ENCODE results near the gene NRARP.

The NRARP gene

GRCh38 chr9:137275588-137276472, 26.2 kb downstream of the NRARP start:
- no peak overlapping the region for H3K9ac ChIP-seq (ENCODE audit: low read depth, low read length)
- peaks cover 12% of the 10 kb centered on the region; the same call in 1 of the 2 replicates for H3K4me1 ChIP-seq (ENCODE audit: insufficient read depth, low read length)
- no peaks in the 10 kb centered on the region for H3K36me3 ChIP-seq (ENCODE audit: insufficient read depth, low read length)
- no peaks in the 10 kb centered on the region for H3K9me3 ChIP-seq (ENCODE audit: control insufficient read depth, insufficient read depth, low read length)

DNA sequence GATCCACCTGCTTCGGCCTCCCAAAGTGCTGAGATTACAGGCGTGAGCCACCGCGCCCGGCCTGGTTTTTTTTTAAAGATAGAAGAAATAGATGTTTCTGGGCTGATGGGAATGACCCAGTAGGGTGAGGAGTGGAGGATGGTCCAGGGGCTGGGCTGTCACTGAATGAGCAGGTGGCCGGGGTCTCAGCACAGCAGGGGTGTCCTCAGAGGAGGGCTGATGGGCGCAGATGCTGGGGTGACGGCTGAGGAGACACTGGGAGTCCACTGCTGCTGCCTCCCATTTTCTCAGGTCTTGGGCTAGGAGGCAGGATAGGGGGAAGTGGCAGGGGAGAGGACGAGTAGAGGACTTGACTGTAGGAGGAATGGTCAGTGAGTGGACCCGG, 26.9 kb downstream of the NRARP start:
- peaks cover 12% of the 10 kb centered on the region; the same call in 1 of the 2 replicates for H3K4me1 ChIP-seq (ENCODE audit: insufficient read depth, low read length)
- H3K36me3 ChIP-seq (ENCODE audit: insufficient read depth, low read length) = no peaks in the 10 kb centered on the region
- H3K9ac ChIP-seq (ENCODE audit: low read depth, low read length) = no peak overlapping the region

DNA sequence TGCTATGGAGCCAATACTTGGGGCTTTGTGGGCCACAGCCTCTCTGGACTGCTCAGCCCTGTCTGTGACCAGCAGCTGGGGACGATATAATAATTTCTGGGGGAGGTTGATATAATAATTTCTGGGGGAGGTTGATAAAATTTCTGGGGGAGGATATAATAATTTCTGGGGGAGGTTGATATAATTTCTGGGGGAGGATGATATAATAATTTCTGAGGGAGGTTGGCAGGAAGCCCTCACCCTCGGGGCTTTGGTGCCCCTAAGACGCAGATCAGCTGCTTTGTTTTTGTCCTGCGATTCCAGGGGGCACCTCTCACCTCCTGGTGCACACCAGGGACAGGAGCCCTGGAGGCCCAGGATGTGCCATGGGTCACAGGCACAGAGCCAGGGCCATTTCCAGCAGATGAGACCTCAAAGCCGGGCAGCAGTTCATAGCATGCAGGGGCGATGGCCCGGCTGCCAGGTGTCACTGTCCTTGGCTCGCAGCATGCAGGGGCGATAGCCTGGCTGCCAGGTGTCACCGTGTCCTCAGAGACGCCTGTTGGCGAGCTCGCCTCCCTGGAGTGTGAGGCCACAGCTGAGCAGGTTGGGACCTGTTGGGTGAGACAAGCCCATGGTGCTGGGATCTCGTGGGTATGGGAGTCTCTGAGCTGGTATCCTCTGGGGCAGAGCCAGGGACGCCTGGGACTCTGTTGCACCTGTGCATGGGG, 28.3 kb downstream of the NRARP start:
- Histone ChIP-seq H3K4me1 (ENCODE audit: insufficient read depth, low read length) (peaks cover 12% of the 10 kb centered on the region; the same call in 1 of the 2 replicates), H3K36me3 (ENCODE audit: insufficient read depth, low read length) (no peaks in the 10 kb centered on the region; the same call in 1 of the 2 replicates), H3K9me3 (ENCODE audit: control insufficient read depth, insufficient read depth, low read length) (no peaks in the 10 kb centered on the region), H3K9ac (ENCODE audit: low read depth, low read length) (no peak overlapping the region)

More for the DNA sequence above, 26.9 kb downstream of the NRARP start:
- H3K9me3 ChIP-seq (ENCODE audit: control insufficient read depth, insufficient read depth, low read length) = no peaks in the 10 kb centered on the region

DNA sequence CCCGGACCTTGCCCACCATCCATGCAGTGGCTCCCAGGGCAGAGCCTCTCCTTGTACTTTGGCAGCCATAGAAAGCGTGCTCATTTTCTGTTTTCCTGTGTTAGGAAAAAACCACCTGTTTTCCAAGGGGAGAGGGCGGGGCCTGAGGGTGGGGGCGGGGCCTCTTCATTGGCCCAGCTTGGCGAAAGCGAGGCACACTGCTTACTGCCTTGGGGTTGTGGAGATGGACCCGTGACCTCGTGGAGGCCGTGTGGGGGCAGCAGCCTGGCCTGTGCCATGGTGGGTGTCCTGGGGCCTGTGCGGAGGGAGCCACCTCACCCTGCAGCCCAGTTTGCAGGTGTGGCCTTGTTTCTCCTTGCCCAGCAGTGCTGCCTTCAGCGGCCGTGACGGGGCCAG, 29.0 kb downstream of the NRARP start:
- Histone ChIP-seq H3K4me1 (ENCODE audit: insufficient read depth, low read length) (peaks cover 12% of the 10 kb centered on the region; the same call in 1 of the 2 replicates), H3K9ac (ENCODE audit: low read depth, low read length) (no peak overlapping the region), H3K9me3 (ENCODE audit: control insufficient read depth, insufficient read depth, low read length) (no peaks in the 10 kb centered on the region), H3K36me3 (ENCODE audit: insufficient read depth, low read length) (no peaks in the 10 kb centered on the region; the same call in 1 of the 2 replicates)

GRCh38 chr9:137272241-137273094, 29.6 kb downstream of the NRARP start:
- H3K9me3 ChIP-seq (ENCODE audit: control insufficient read depth, insufficient read depth, low read length) = no peaks in the 10 kb centered on the region
- peaks cover 12% of the 10 kb centered on the region; the same call in 1 of the 2 replicates for H3K4me1 ChIP-seq (ENCODE audit: insufficient read depth, low read length)
- no peak overlapping the region for H3K9ac ChIP-seq (ENCODE audit: low read depth, low read length)
- no peaks in the 10 kb centered on the region; the same call in 1 of the 2 replicates for H3K36me3 ChIP-seq (ENCODE audit: insufficient read depth, low read length)

DNA sequence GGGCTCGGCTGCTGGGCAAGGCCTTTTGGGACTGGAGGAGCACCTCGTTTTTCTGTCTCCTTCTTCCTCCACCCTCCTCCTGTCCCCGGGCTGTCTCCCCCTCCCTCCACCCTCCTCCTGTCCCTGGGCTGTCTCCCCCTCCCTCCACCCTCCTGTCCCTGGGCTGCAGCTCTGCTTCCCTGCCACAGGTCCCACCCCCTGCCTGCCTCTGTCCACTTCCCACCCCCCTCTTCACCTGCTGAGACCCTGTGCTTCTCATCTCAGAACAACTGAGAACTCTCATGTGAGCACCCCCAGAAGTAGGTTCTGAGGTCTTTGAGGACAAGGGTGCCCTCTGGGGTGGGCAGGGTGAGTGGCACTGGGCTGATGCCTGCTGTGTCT, 30.4 kb downstream of the NRARP start:
- Histone ChIP-seq H3K36me3 (ENCODE audit: insufficient read depth, low read length) (no peaks in the 10 kb centered on the region; the same call in 1 of the 2 replicates), H3K9ac (ENCODE audit: low read depth, low read length) (no peak overlapping the region), H3K9me3 (ENCODE audit: control insufficient read depth, insufficient read depth, low read length) (no peaks in the 10 kb centered on the region), H3K4me1 (ENCODE audit: insufficient read depth, low read length) (peaks cover 10% of the 10 kb centered on the region; the same call in 1 of the 2 replicates)

- H3K9me3 ChIP-seq (ENCODE audit: control insufficient read depth, insufficient read depth, low read length) = no peaks in the 10 kb centered on the region
- no peaks in the 10 kb centered on the region; the same call in 1 of the 2 replicates for H3K36me3 ChIP-seq (ENCODE audit: insufficient read depth, low read length)
- peaks cover 5% of the 10 kb centered on the region; the same call in 1 of the 2 replicates for H3K4me1 ChIP-seq (ENCODE audit: insufficient read depth, low read length)
- no peak overlapping the region for H3K9ac ChIP-seq (ENCODE audit: low read depth, low read length)
Observed at GRCh38 chr9:137270929-137271695, 31.0 kb downstream of the NRARP start.

DNA sequence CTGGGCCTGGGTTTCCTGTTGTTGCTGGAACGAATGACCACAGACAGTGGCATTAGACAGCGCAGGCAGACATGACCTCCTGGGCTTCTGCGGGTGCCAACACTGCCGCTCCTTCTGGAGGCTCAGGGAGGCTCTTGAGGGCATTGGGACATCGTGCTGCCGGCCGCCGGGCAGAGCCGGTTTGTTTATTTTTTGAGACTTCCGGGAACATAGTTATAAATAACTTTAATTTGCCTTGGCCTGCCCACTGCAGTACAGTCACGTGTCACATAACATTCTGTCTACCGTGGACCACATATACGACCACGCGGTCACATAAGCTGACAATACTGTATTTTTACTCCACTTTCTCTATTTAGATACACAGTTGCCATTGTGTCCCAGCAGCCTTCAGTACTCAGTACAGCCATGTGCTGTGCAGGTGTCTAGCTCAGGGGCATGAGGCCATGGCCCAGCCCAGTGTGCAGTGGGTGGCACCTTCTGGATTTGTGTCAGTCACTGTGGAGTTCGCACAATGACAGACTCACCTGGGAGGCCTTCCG, 32.8 kb downstream of the NRARP start:
- Histone ChIP-seq H3K36me3 (ENCODE audit: insufficient read depth, low read length) (peaks cover 4% of the 10 kb centered on the region; the same call in 1 of the 2 replicates), H3K9me3 (ENCODE audit: control insufficient read depth, insufficient read depth, low read length) (no peaks in the 10 kb centered on the region), H3K4me1 (ENCODE audit: insufficient read depth, low read length) (no peaks in the 10 kb centered on the region; the same call in 1 of the 2 replicates), H3K9ac (ENCODE audit: low read depth, low read length) (no peak overlapping the region)

DNA sequence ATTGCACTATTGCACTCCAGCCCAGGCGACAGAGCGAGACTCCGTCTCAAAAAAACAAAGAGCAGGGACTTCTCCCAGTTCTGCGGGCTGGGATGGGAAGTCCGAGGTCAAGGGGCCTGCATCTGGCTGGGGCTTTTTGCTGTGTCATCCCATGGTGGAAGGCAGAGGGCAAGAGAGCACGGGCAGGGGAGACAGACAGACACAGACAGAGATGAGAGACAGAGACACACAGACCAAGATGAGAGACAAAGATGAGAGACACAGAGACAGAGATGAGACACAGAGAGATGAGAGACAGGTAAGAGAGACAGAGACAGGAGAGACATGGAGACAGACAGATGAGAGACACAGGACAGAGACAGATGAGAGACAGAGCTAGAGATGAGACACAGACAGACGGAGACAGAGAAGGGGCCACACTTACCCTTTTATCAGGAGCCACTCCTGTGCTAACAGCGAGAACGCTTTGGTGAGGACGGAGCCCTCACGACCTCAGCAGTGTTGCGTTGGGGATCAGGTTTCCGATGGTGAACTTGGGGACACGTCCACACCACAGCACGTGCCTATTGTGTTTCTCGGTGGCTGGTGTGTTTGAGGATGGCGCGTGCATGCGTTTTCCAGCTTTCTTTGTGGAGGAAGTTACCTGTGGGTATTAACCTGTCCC, 33.4 kb downstream of the NRARP start:
- Histone ChIP-seq H3K9ac (ENCODE audit: low read depth, low read length) (no peak overlapping the region), H3K9me3 (ENCODE audit: control insufficient read depth, insufficient read depth, low read length) (no peaks in the 10 kb centered on the region), H3K4me1 (ENCODE audit: insufficient read depth, low read length) (no peaks in the 10 kb centered on the region; the same call in 1 of the 2 replicates), H3K36me3 (ENCODE audit: insufficient read depth, low read length) (peaks cover 11% of the 10 kb centered on the region)

GRCh38 chr9:137267933-137268355, 34.1 kb downstream of the NRARP start:
- peaks cover 11% of the 10 kb centered on the region for H3K36me3 ChIP-seq (ENCODE audit: insufficient read depth, low read length)
- no peak overlapping the region for H3K9ac ChIP-seq (ENCODE audit: low read depth, low read length)
- no peaks in the 10 kb centered on the region; the same call in 1 of the 2 replicates for H3K4me1 ChIP-seq (ENCODE audit: insufficient read depth, low read length)
- no peaks in the 10 kb centered on the region for H3K9me3 ChIP-seq (ENCODE audit: control insufficient read depth, insufficient read depth, low read length)

- no peaks in the 10 kb centered on the region for H3K9me3 ChIP-seq (ENCODE audit: control insufficient read depth, insufficient read depth, low read length)
- H3K4me1 ChIP-seq (ENCODE audit: insufficient read depth, low read length) = no peaks in the 10 kb centered on the region; the same call in 1 of the 2 replicates
- peaks cover 14% of the 10 kb centered on the region for H3K36me3 ChIP-seq (ENCODE audit: insufficient read depth, low read length)
- H3K9ac ChIP-seq (ENCODE audit: low read depth, low read length) = no peak overlapping the region
Observed at GRCh38 chr9:137266585-137267453, 35.3 kb downstream of the NRARP start.

DNA sequence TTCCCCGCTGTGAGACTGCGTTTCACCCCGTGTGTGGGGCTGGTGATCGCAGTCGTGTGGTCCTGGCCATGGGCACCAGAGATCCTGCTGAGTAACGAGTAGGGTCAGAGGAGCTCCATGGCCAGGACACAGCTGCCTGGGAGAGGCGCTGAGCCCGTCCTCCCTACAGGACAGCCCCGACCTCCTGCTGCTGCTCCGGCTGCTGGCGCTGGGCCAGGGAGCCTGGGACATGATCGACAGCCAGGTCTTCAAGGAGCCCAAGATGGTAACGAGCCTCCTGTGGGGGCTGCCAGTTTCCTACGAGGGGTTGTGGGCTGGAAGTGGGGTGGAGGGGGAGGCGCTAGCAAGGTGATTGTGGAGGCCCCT, 35.9 kb downstream of the NRARP start:
- Histone ChIP-seq H3K9ac (ENCODE audit: low read depth, low read length) (no peak overlapping the region), H3K9me3 (ENCODE audit: control insufficient read depth, insufficient read depth, low read length) (no peaks in the 10 kb centered on the region), H3K4me1 (ENCODE audit: insufficient read depth, low read length) (no peaks in the 10 kb centered on the region), H3K36me3 (ENCODE audit: insufficient read depth, low read length) (peaks cover 14% of the 10 kb centered on the region)

All from ES-I3 (cell line).